Loucy (cell line): ENCODE data around the gene RHOF.

Source experiments
- H2AFZ ChIP-seq: fragments of 200-600 bp; sonication (generic); 2 replicates; pipeline ENCODE4 v1.6.0; 2016; ENCODE audit warnings: antibody characterized with exemption, mild to moderate bottlenecking, low read length, moderate library complexity
- H3F3A ChIP-seq: fragments of 200-600 bp; 2 replicates; pipeline ENCODE4 v1.6.0; 2016; ENCODE audit warnings: antibody characterized with exemption, low read depth, mild to moderate bottlenecking
- H3K27me3 ChIP-seq: fragments of 200-600 bp; sonication (generic); 2 replicates; pipeline ENCODE4 v1.6.1; 2014; ENCODE audit warnings: low read length, mild to moderate bottlenecking; ENCODE audit not compliant: insufficient read depth, poor library complexity, severe bottlenecking
- H3K36me3 ChIP-seq: fragments of 200-600 bp; sonication (generic); 2 replicates; pipeline ENCODE4 v1.6.1; 2016; ENCODE audit warnings: low read length; ENCODE audit not compliant: insufficient read depth
- H3K4me1 ChIP-seq: fragments of 200-600 bp; sonication (generic); 2 replicates; pipeline ENCODE4 v1.5.1; 2014; ENCODE audit warnings: low read length, mild to moderate bottlenecking; ENCODE audit not compliant: insufficient read depth, poor library complexity, severe bottlenecking
- H3K4me2 ChIP-seq: fragments of 200-600 bp; sonication (generic); 2 replicates; pipeline ENCODE4 v1.6.0; 2014; ENCODE audit warnings: antibody characterized with exemption, low read length, low read depth, mild to moderate bottlenecking; ENCODE audit not compliant: poor library complexity, severe bottlenecking
- H3K4me3 ChIP-seq: fragments of 200-600 bp; sonication (generic); 2 replicates; pipeline ENCODE4 v1.5.1; 2014; ENCODE audit warnings: low read length, mild to moderate bottlenecking, mixed read lengths; ENCODE audit not compliant: poor library complexity, severe bottlenecking
- H3K79me2 ChIP-seq: fragments of 200-600 bp; sonication (generic); 2 replicates; pipeline ENCODE4 v1.6.1; 2014; ENCODE audit warnings: low read length; ENCODE audit not compliant: insufficient read depth
- H3K9ac ChIP-seq: fragments of 200-600 bp; sonication (generic); 2 replicates; pipeline ENCODE4 v1.6.0; 2014; ENCODE audit warnings: mild to moderate bottlenecking, low read depth, low read length, moderate library complexity; ENCODE audit not compliant: poor library complexity, severe bottlenecking
- H3K9me2 ChIP-seq: fragments of 200-600 bp; sonication (generic); replicated peaks from 2 replicates; pipeline ENCODE4 v1.6.1; 2016; ENCODE audit warnings: low read depth, low read length, mixed read lengths
- H3K9me3 ChIP-seq: fragments of 200-600 bp; sonication (generic); 2 replicates; pipeline ENCODE4 v1.6.1; 2014; ENCODE audit warnings: mild to moderate bottlenecking, antibody characterized with exemption, low read length, low read depth; ENCODE audit not compliant: insufficient read depth
- H4K20me1 ChIP-seq: fragments of 200-600 bp; sonication (generic); 2 replicates; pipeline ENCODE4 v1.6.0; 2014; ENCODE audit warnings: antibody characterized with exemption, low read length, mild to moderate bottlenecking; ENCODE audit not compliant: insufficient read depth, poor library complexity, severe bottlenecking
- CTCF ChIP-seq: fragments of 200-600 bp; sonication (generic); conservative IDR thresholded peaks from 2 replicates; pipeline ENCODE4 v1.5.1; 2014; ENCODE audit warnings: mild to moderate bottlenecking, antibody characterized with exemption, low read length
- EZH2phosphoT487 ChIP-seq: fragments of 200-600 bp; IDR thresholded peaks from 2 replicates; pipeline ENCODE4 v1.6.1; 2018; ENCODE audit warnings: antibody characterized with exemption, mild to moderate bottlenecking, moderate library complexity, borderline replicate concordance

Gene RHOF, protein sequence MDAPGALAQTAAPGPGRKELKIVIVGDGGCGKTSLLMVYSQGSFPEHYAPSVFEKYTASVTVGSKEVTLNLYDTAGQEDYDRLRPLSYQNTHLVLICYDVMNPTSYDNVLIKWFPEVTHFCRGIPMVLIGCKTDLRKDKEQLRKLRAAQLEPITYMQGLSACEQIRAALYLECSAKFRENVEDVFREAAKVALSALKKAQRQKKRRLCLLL

GRCh38 chr12:121793440-121793837 lies at the start of gene RHOF:
TSS of gene RHOF (minus strand) at chr12:121793688. CDS start at chr12:121793633, 55 bp downstream.
- peaks cover 51% of the 10 kb centered on the region for H4K20me1 ChIP-seq
- H2AFZ ChIP-seq = peak within 1 kb of the TSS; percentile 76
- TF ChIP-seq EZH2phosphoT487 (no peak), CTCF (no peak)
- H3K4me3 ChIP-seq = peak within 1 kb of the TSS; percentile 94
- peaks cover 9% of the 10 kb centered on the region; the same call in 1 of the 2 replicates for H3F3A ChIP-seq
- H3K9me3 ChIP-seq = no peaks in the 10 kb centered on the region
- peak within 1 kb of the TSS; percentile 95 for H3K9ac ChIP-seq
- 0 out of 2 replicates have a peak, but pooled peaks cover under 1% of the 10 kb centered on the region for H3K36me3 ChIP-seq
- H3K27me3 ChIP-seq = no peaks in the 10 kb centered on the region
- peak within 1 kb of the TSS; percentile 95 for H3K4me2 ChIP-seq
- peaks cover 71% of the 10 kb centered on the region for H3K79me2 ChIP-seq
- no peaks in the 10 kb centered on the region for H3K9me2 ChIP-seq
- H3K4me1 ChIP-seq = peaks cover 50% of the 10 kb centered on the region

- Histone ChIP-seq H3K4me2 (peak overlapping the region; percentile 83), H3K4me1 (no peaks in the 10 kb centered on the region), H3K9ac (peak overlapping the region; percentile 82), H2AFZ (peak overlapping the region; percentile 97), H3F3A (no peaks in the 10 kb centered on the region), H3K4me3 (peak overlapping the region; percentile 87), H4K20me1 (no peaks in the 10 kb centered on the region), H3K9me3 (no peaks in the 10 kb centered on the region), H3K79me2 (no peaks in the 10 kb centered on the region), H3K9me2 (no peaks in the 10 kb centered on the region), H3K27me3 (no peaks in the 10 kb centered on the region), H3K36me3 (no peaks in the 10 kb centered on the region)
- TF ChIP-seq CTCF (no peak), EZH2phosphoT487 (no peak)
These were observed 46.7 kb upstream of the RHOF start for GRCh38 chr12:121839993-121840761.

GRCh38 chr12:121839106-121839992 lies 45.9 kb upstream of the RHOF start:
- H3K9me2 ChIP-seq = no peaks in the 10 kb centered on the region
- H2AFZ ChIP-seq = peak overlapping the region; percentile 97
- no peaks in the 10 kb centered on the region for H3K4me1 ChIP-seq
- no peaks in the 10 kb centered on the region for H3K79me2 ChIP-seq
- peak overlapping the region; percentile 87 for H3K4me3 ChIP-seq
- peak; percentile 23; the same call in 1 of the 2 replicates for TF ChIP-seq CTCF
- TF ChIP-seq EZH2phosphoT487 = no peak
- no peaks in the 10 kb centered on the region for H3K9me3 ChIP-seq
- H3K27me3 ChIP-seq = no peaks in the 10 kb centered on the region
- H3K36me3 ChIP-seq = no peaks in the 10 kb centered on the region
- H3K4me2 ChIP-seq = peak overlapping the region; percentile 83
- no peaks in the 10 kb centered on the region for H3F3A ChIP-seq
- H4K20me1 ChIP-seq = no peaks in the 10 kb centered on the region
- H3K9ac ChIP-seq = peak overlapping the region; percentile 82
